ENCODE measurements around the gene STARD8.

STARD8 gene

GRCh38 chrX:68754406-68754805 lies 106.9 kb downstream of the STARD8 start:
- DNase-seq: no peak

- DNase-seq: no peak
These were observed 108.2 kb downstream of the STARD8 start for GRCh38 chrX:68755616-68756125.

- no peak for DNase-seq
These were observed 109.9 kb downstream of the STARD8 start for GRCh38 chrX:68757331-68757730.

- DNase-seq: no peak
These were observed 110.3 kb downstream of the STARD8 start for GRCh38 chrX:68757731-68758130.

- DNase-seq: no peak
These were observed 111.2 kb downstream of the STARD8 start for GRCh38 chrX:68758671-68759070.

GRCh38 chrX:68761086-68761485 lies 113.6 kb downstream of the STARD8 start:
- DNase-seq: no peak

- DNase-seq: no peak
These were observed 115.3 kb downstream of the STARD8 start for GRCh38 chrX:68762766-68763165.

- DNase-seq: no peak
These were observed 116.0 kb downstream of the STARD8 start for GRCh38 chrX:68763481-68763880.

Data from central memory CD4-positive, alpha-beta T cell (primary cell).